GM21381 (cell line): ENCODE measurements around the gene FAM107B.
"Not testable (repeated sequence)": the region's sequence is repeated elsewhere in the genome, so short reads cannot be mapped to it uniquely, and the experiment has no call there.

ENCODE experiments used
- ATAC-seq: cut with Tn5 transposase; IDR thresholded peaks from one replicate; pipeline ENCODE4 v1.9.1; 2021; ENCODE audit warnings: mild to moderate bottlenecking, moderate library complexity; ENCODE audit not compliant: unreplicated experiment

Gene FAM107B

GRCh38 chr10:14774797-14775196 is at the start of gene FAM107B:
Gene FAM107B (minus strand): TSS chr10:14774897. CDS start chr10:14774663, 234 bp downstream.
- no peak for ATAC-seq

DNA sequence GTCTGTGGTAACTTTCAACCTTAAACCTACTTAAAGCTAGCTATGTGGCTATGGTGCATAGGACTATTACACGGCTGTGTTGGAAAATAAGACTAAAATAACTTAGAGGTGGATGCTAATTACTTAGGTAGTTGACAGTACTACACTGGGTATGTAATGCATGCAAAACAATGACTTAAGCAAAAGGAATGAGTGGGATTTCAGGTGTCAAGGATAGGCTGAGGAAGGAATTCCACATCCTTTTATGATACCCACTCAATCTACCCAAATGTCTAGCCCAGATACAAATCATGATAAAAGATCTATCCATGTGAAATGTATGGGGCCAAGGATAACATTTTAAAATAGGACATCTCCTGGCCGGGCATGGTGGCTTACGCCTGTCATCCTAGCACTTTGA is 49.3 kb upstream of the FAM107B start:
- ATAC-seq: no peak

DNA sequence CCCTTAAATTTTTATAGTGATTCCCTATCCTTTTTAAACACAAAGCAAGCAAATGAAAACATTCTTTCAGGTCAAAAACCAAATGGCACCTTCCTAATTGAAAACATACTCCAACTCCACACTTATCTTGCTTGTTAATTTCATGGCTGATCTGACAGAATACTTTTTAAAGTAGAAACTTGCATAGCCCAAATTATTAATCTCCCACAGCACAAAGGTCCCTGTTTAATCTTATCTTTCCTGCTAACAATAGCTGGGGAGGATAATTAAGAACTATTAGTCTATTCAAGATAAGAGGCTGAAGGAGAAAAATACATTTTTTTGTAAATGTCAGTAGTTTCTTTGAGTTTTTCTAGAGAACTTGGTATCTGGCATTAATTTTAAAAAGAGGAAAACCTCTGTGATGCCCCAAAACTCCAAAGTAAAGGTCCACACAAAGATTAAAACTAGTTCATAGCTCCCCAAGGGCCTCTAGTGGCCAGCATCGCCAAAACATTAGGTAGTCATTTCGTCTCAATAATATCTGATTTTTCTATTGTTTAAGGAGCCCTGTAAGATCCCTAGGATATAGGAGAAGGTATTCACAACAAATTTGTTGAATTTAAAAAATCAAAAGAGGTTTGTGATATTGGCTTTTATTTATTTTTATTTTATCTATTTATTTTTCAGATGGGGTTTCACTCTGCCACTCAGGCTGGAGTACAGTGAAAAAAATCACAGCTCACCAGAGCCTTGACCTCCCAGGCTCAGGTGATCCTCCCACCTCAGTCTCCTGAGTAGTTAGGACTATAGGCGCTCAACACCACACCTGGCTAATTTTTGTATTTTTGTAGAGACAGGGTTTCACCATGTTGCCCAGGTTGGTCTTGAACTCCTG is 48.4 kb upstream of the FAM107B start:
- no peak for ATAC-seq

DNA sequence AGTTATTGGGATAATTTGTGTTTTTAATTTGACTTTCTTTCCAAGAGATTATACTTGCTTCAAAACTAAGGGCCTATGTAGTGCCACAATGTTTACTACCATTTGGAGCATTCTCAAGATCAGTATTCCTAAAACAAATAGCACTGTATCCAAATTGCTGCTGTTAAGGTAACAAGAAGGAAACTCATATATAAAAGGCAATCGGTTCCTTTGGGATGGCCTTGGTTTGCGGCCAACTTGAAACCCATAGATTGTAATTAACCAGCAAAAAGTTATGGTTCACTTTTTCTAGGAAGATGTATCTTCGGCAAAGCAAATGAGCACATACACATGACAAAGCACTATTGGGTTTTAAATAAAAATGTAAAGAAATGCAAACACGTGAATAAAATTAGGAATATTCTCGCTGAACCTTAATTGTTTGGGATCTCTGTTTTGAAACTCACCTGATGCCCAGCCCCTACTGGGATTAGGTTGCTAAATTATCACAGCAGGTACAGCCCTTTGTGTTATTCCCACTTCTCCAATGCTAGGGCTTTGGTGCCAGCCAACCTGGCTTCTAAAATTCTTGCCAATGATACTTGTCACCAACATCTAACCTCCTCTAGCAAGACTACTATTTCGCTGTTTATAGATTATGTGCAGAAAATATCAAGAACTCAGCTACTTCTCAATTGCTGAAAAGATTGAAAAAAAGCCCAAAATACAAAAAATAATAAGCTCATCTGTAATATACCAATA is 47.1 kb upstream of the FAM107B start:
- ATAC-seq: no peak

DNA sequence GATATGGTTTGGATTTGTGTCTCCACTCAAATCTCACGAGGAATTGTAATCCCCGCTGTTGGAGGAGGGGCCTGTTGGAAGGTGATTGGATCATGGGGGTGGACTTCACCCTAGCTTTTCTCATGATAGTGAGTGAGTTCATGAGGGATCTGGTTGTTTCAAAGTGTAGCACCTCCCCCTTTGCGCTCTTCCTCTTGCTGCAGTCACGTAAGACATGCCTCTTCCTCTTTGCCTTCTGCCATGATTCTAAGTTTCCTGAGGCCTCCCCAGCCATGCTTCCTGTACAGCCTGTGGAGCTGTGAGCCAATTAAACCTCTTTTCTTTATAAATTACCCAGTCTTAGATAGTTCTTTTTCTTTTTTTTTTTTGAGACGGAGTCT is 46.1 kb upstream of the FAM107B start:
- no peak for ATAC-seq

GRCh38 chr10:14820010-14820774 is 45.5 kb upstream of the FAM107B start:
- ATAC-seq: no peak

DNA sequence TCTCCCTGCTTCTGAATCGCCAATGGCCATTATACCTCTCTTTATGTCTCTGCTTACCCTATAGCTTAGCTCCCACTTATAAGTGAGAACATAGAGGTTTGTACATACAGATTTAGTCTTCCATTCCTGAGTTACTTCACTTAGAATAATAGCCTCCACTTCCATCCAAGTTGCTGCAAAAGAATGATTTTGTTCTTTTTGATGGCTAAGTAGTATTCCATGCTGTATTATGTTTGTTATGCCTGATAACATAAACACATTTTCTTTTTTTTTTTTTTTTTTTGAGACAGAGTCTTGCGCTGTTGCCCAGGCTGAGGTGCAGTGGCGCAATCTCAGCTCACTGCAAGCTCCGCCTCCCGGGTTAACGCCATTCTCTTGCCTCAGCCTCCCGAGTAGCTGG is 42.0 kb upstream of the FAM107B start:
- not testable (repeated sequence) for ATAC-seq

- no peak for ATAC-seq
Observed at GRCh38 chr10:14815681-14816080, 41.0 kb upstream of the FAM107B start.

DNA sequence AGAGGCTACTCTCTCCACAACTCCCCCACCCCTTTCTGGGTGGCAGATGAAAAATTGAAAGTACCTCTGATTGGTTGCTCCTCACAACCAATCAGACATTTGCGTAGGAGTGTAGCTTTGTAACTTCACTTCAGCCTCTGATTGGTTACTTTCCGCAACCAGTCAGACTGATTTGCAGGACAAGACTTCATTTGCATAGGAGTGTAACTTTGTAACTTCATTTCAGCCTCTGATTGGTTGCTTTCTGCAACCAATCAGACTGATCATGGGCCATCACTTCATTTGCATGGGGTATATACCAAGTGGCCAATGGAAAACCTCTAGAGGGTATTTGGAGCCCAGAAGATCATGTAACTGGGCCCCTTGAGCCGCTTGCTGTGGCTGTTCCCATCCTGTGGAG is 37.6 kb upstream of the FAM107B start:
- no peak for ATAC-seq

DNA sequence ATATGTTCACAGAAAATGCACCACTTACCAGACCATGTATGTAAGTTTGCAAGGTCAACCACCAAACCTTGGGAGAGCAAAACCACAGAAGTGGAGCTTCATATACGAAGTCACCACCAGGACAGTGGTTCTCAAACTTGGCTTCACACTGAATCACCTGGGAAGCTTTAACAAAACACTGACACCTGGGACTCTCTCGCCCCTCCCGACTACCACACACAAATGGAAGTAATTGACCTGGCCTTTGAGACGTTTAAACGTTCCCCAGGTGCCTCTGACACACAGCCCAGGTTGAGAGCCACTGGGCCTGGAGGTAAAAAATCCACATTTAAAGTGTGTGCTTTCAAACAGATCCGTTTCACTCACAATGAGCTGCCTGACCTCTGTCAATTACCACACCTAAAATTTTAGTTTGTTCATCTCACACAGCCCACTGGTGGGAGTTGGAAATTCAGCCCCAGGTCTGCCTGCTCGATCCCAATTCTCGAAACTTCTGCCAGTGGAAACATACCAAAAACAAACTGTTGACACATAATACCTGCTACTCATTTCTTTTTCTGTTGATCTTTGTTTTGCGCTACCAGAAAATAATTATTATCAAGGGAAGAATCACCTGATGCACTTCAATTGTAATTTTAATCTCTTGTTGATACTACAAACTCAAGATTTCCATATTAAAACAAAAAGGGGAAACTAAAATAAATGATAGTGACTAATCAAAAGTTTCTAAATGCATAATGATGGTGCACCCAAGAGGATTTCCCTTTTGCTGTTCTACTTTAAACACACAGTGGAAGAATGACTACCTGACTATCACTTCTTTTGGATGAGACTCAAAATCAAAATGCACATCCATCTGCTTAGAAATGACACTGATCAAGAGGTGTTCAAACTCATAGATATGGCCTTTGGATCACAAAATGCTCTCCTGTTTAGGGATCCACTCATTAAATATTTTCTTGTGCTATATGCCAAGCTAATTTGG is 36.6 kb upstream of the FAM107B start:
- ATAC-seq: no peak

GRCh38 chr10:14806318-14806717 is 31.6 kb upstream of the FAM107B start:
- no peak for ATAC-seq

GRCh38 chr10:14803827-14804226 is 29.1 kb upstream of the FAM107B start:
- ATAC-seq: no peak

DNA sequence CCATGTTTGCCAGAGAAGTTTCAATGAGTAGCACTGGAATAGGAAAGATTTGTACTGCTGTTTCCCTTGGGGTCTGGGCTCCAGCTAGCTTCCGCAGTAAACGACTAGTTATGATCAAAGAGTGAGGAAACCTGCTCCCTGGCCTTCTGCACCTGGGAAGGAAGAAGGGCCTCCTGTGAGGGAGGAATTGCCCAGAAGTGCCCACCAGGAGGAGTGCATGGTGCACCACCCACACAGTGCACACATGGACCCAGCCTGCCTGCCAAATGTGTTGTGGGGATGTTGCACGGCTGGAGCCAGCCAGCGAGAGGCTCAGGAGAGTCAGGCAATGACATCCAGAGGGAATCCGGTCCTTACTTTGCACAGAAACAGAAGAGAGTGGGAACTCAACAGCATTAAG is 27.0 kb upstream of the FAM107B start:
- ATAC-seq: no peak

GRCh38 chr10:14800397-14800796 is 25.7 kb upstream of the FAM107B start:
- no peak for ATAC-seq

- ATAC-seq: no peak
Observed at GRCh38 chr10:14798636-14799035, 23.9 kb upstream of the FAM107B start.

DNA sequence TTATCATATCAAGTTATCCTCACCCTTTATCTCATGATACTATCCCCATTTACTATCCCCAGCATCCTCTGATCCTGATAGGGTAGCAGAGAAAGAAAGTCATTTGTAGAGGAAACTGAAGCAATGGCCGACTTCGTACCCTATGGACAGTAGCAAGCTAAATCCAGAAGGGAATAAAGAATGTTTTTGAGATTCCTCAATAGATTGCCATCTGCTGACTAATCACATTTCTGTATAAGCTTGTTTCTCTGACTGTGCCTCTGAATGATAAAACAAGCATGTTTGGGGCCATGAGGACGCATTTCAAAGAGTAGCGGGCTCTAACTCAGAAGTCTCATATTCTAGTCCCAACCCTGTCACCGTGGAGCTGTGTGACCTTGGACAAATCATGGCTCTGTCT is 13.2 kb upstream of the FAM107B start:
- no peak for ATAC-seq

GRCh38 chr10:14784459-14785055 is 9.9 kb upstream of the FAM107B start:
- no peak for ATAC-seq

DNA sequence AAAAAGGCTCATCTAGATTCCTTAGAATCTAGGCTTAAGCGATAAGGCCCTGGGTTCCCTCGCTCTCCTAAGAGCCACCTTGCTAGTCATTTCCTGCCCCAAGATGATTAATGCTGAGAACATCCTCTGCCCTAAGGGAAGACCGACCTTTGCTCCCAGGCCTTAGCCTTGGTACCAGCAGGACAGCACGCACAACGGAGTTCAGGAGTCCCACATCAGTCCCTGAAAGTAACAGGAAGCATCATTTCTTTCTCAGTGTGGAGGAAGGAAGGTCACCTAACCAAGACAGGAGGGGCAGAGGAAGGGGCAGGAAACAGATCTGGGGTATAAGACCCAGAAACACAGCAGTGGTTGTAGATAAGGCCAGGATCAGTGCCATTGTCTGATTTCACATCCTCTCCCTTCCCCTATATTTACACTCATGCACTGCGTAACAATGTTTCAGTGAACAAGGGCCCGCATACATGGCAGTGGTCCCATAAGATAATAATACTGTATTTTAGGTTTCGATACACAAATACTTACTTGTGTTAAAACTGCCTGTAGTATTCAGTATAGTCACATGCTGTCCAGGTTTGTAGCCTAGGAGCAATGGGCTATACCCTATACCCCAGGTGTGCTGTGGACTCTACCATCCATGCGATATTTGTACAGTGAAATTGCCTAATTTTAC is 8.1 kb upstream of the FAM107B start:
- ATAC-seq: no peak

DNA sequence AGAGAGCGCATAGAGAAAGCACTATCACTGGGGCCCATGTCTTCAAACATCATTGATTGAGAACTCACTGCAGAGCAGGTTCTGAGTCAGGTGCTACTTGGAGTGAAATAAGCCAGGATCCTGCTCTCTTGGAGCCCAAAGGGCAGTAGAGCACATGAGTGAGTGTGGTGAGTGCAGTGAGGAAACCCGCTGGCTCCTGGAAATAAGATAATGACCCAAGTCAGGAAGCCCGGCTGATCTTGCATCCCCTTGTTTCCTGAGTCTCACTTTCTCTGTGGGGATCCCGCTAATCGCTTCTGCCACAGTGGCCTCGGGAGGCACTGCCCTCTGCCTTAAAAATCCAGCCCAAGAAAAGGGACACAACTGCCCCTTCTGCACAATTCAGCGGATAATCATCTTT is 7.1 kb upstream of the FAM107B start:
- no peak for ATAC-seq
